PFSK-1 (cell line): ENCODE results near the gene GTF2H2C.
"Not testable (repeated sequence)": the region's sequence is repeated elsewhere in the genome, so short reads cannot be mapped to it uniquely, and the experiment has no call there.

Experiments used
- REST ChIP-seq, 2 experiments: IDR thresholded peaks; 2 replicates each; pipeline versions ENCODE4 v1.6.1 to v1.8.0; 2011 to 2012; ENCODE audit warnings: low read depth in 2 of 2, low read length in 2 of 2, control low read depth in 1 of 2, inconsistent platforms in 1 of 2, mild to moderate bottlenecking in 1 of 2, moderate library complexity in 1 of 2; ENCODE audit not compliant: insufficient read depth in 1 of 2
- TAF1 ChIP-seq: IDR thresholded peaks from 2 replicates; pipeline ENCODE4 v1.6.1; 2012; ENCODE audit warnings: low read length, control low read depth, borderline replicate concordance; ENCODE audit not compliant: insufficient read depth

GRCh38 chr5:69559908-69560330, at the start of gene GTF2H2C:
- TF ChIP-seq TAF1; REST (IDR thresholded peaks at IDR 0.05; ENCODE audit: insufficient read depth in 1 of 2, low read depth in 2 of 2, low read length in 2 of 2): not testable (repeated sequence)
